Small intestine (tissue), 7 donors: ENCODE data around the gene PDX1. TPM values are rescaled to one million over a fixed set of nuclear protein-coding genes. Genes with fewer than 3 reads are reported as not detected.

Experiments used
- DNase-seq, 2 donors: peaks; one replicate each; pipeline versions ENCODE4 v3.0.0 to v3.0.0-alpha.2; 2013
- FAIRE-seq: peaks from 2 replicates; lab custom pipeline; 2012; peaks lifted over from hg19 to GRCh38; lab: Jason Lieb, UNC
- H3K27ac ChIP-seq, 3 donors: one replicate each; pipeline ENCODE4 v1.5.1; 2013; ENCODE audit warnings: low read length in 2 of 3, mild to moderate bottlenecking in 2 of 3, control low read depth in 1 of 3, inconsistent platforms in 1 of 3, low read depth in 1 of 3, moderate library complexity in 1 of 3
- H3K27me3 ChIP-seq, 3 donors: one replicate each; pipeline ENCODE4 v1.6.1; 2013; ENCODE audit warnings: low read length in 3 of 3, inconsistent platforms in 1 of 3; ENCODE audit not compliant: control insufficient read depth in 3 of 3, insufficient read depth in 3 of 3
- H3K36me3 ChIP-seq, 3 donors: one replicate each; pipeline ENCODE4 v1.6.1; 2013; ENCODE audit warnings: low read length in 3 of 3, inconsistent platforms in 1 of 3, low read depth in 1 of 3, mild to moderate bottlenecking in 1 of 3, moderate library complexity in 1 of 3; ENCODE audit not compliant: control insufficient read depth in 3 of 3, insufficient read depth in 2 of 3
- H3K4me1 ChIP-seq, 3 donors: one replicate each; pipeline ENCODE4 v1.6.1; 2013; ENCODE audit warnings: low read length in 2 of 3, inconsistent platforms in 1 of 3, low read depth in 1 of 3, mild to moderate bottlenecking in 1 of 3, moderate library complexity in 1 of 3; ENCODE audit not compliant: control insufficient read depth in 3 of 3, insufficient read depth in 2 of 3
- H3K4me3 ChIP-seq, 3 donors: one replicate each; pipeline ENCODE4 v1.5.1; 2013; ENCODE audit warnings: low read length in 3 of 3, control low read depth in 1 of 3, inconsistent platforms in 1 of 3, low read depth in 1 of 3, mild to moderate bottlenecking in 1 of 3, moderate library complexity in 1 of 3
- H3K9me3 ChIP-seq, 2 donors: one replicate each; pipeline ENCODE4 v1.6.1; 2013; ENCODE audit warnings: low read depth in 1 of 2, low read length in 1 of 2; ENCODE audit not compliant: control insufficient read depth in 2 of 2, insufficient read depth in 1 of 2
- WGBS, 3 donors: extraction: QIAGEN DNeasy Blood & Tissue Kit; methylation state at CpG; one replicate each; pipeline ENCODE4 v1.1.7; 2013; 5-methylcytosine and 5-hydroxymethylcytosine counted together
- polyA plus RNA-seq, 4 donors: library from polyadenylated mRNA; stranded (reverse) in 3 of 4; unstranded in 1 of 4; fragments of 200-250 nt in 3 of 4; fragments of 120-200 nt in 1 of 4; gene quantifications; one replicate each; pipeline versions ENCODE4 v1.2.1 to v1.2.3, GENCODE V29; 2013
- donor health status: healthy with polysubstance abuse.
- donor health status: control.
- donor health status: control.
- donor health status: Bipolar disorder and iron deficiency.
- donor health status: healthy.

The PDX1 gene
- polyA plus RNA-seq, 4 donors, result 1.7 to 47.6 (median 31.3) TPM

DNA sequence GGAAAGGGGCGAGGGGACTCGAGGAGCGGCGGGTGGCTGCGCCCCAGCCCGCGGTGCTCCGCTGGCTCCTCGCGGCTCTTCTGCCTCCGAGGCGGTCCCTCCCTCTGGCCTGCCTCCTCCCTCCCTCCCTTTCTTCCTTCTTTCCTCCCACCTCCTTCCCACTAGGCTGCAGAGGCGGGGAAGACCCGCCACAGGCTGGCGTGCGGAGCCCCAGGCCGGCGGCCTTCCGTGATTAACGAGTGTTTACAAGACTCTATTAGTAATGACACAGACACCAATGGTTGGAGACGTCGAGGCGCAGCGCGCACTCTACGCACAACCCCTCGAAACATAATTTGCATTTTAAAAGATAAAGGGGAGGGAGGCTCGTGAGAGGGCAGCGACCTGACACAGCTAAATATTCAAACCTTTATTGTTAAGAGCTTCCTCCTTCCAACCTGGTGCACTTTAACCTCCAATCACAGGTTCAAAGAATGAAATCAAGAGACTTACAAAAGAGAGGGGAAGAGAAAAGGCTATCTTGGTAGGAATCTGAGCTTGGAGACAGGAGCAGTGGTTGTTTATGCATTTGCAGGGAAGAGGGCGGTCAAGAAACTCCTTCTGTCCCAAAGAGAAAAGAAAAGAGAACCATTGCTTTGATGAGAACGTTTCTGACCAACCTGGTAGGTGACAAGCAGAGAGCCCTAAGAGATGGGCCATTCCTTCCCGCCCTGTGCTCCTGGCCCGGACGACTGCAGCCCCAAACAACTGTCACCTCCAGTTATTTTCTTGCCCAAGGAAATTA, 49.5 kb downstream of the PDX1 start, which contains the start of gene CDX2:
TSS of gene CDX2 (minus strand) at position 234 of the 784 bp plus-strand sequence. CDS start 309 bp downstream, outside the sequence.
- Histone ChIP-seq H3K9me3 (no peaks in the 10 kb centered on the region), H3K36me3 (peaks cover 0 to 39% (median 0%) of the 10 kb centered on the region in 3 donors), H3K27me3 (peaks cover 0 to 53% (median 51%) of the 10 kb centered on the region in 3 donors), H3K4me1 (peaks cover 0 to 30% (median 4%) of the 10 kb centered on the region in 3 donors), H3K4me3 (peak within 1 kb of the TSS; percentile 78 to 97 (median 89)), H3K27ac (peak within 1 kb of the TSS; percentile 95 to 98 (median 97))
- DNase-seq, result peak; percentile 97 to 99
- 1 to 5% (median 3%) methylated on average over 27 to 34 of the region's 34 CpGs for WGBS, 3 donors
- no peak for FAIRE-seq

GRCh38 chr13:27969866-27970229, 50.0 kb downstream of the PDX1 start:
- H3K4me1 ChIP-seq, result peaks cover 2 to 36% (median 6%) of the 10 kb centered on the region in 3 donors
- peaks cover 0 to 33% (median 0%) of the 10 kb centered on the region in 3 donors for H3K36me3 ChIP-seq
- H3K9me3 ChIP-seq, result no peaks in the 10 kb centered on the region
- peak overlapping the region; percentile 78 to 98 (median 95) for H3K27ac ChIP-seq
- peak overlapping the region in 2 of 3 donors; percentile 21 to 38 for H3K4me3 ChIP-seq
- FAIRE-seq (no peak), DNase-seq (no peak)
- H3K27me3 ChIP-seq, result peaks cover 0 to 50% (median 46%) of the 10 kb centered on the region in 3 donors
- WGBS, 3 donors, result 3 to 19% (median 8%) methylated on average over 7 of the region's 7 CpGs

DNA sequence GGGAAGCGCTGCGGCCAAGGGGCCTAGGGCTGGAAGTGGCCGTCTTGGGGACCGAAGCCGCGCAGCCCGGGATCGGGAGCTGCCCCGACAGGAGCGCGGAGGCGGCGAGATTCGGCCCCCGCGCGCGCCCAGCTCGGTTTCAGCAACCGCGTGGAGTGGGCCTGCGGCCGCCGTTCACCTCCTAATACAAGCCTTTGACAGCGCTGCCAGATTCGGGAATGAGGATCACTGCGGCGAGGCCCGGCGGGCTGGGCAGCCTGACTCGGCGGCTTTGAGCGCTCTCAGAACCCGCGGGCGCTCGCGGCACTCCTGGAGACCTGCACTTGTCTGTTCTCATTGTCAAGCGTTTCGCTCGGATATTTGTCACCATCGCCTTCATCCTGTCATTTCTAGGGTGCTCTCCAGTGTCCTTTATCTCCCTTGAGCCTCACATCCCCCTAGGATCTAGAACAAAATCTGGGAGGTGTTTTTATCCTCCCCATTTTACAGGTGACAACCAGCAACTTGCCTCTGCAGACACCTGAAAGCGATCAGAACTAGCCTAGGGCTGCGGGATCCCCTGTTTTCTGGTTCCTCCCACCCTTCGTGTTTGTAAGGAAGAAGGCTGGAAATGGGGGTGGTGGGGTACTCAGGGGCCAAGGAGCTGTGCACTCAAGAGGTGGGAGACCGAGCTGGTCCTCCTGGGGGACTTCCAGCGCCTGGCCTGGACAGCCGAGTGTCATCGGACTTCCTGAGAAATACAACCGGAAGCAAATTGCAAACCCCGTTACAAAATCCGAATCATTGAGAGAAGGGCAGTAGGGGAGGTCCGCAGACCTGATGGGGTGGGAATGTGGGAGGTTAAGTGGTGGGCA, 50.8 kb downstream of the PDX1 start:
- no peak for FAIRE-seq
- WGBS, 3 donors, result 3 to 9% (median 4%) methylated on average over 52 to 53 of the region's 53 CpGs
- H3K27me3 ChIP-seq, result peaks cover 0 to 50% (median 44%) of the 10 kb centered on the region in 3 donors

DNA sequence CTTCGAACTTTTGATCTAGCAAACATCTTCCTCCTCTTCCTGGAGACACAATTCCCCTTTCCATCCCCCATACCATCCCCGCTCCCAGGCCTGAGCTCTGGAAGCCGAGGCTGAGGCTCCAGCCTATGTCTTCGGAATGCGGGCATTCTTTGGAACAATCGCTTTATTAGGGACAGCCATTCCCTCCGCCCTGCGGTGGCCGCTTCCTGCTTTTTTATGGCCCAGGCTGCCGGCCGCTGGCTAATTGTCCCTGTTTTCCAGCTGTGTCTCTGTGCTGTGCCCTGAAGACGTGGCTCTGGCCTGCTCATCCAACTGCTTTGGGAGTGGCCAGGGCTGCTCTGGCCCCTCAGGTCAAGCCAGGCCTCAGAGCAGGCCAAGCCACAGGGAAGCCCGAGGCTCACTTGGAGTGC, 51.4 kb downstream of the PDX1 start:
- 10 to 24% (median 19%) methylated on average over 13 of the region's 13 CpGs for WGBS, 3 donors
- Histone ChIP-seq H3K4me3 (peak overlapping the region in 2 of 3 donors; percentile 18 to 38), H3K27ac (peak overlapping the region; percentile 75 to 98 (median 78)), H3K9me3 (no peaks in the 10 kb centered on the region), H3K36me3 (peaks cover 0 to 19% (median 0%) of the 10 kb centered on the region in 3 donors), H3K4me1 (peaks cover 2 to 36% (median 6%) of the 10 kb centered on the region in 3 donors), H3K27me3 (peaks cover 0 to 52% (median 41%) of the 10 kb centered on the region in 3 donors)
- FAIRE-seq (no peak), DNase-seq (peak in 1 of 2 donors; percentile 65)

More for the DNA sequence above, 50.8 kb downstream of the PDX1 start:
- H3K36me3 ChIP-seq, result peaks cover 0 to 26% (median 0%) of the 10 kb centered on the region in 3 donors
- H3K4me3 ChIP-seq, result peak overlapping the region; percentile 18 to 38 (median 28)
- H3K27ac ChIP-seq, result peak overlapping the region; percentile 75 to 98 (median 78)
- H3K4me1 ChIP-seq, result peaks cover 2 to 36% (median 6%) of the 10 kb centered on the region in 3 donors
- peak; percentile 49 to 66 for DNase-seq
- no peaks in the 10 kb centered on the region for H3K9me3 ChIP-seq

- DNase-seq (peak; percentile 27 to 66), FAIRE-seq (no peak)
- Histone ChIP-seq H3K36me3 (peaks cover 0 to 12% (median 0%) of the 10 kb centered on the region in 3 donors), H3K4me3 (no peak overlapping the region), H3K27ac (peak overlapping the region; percentile 75 to 98 (median 78)), H3K9me3 (no peaks in the 10 kb centered on the region), H3K27me3 (peaks cover 0 to 57% (median 38%) of the 10 kb centered on the region in 3 donors), H3K4me1 (peaks cover 2 to 36% (median 6%) of the 10 kb centered on the region in 3 donors)
- WGBS, 3 donors, result 18 to 44% (median 22%) methylated on average over 7 of the region's 7 CpGs
These were observed 52.1 kb downstream of the PDX1 start for GRCh38 chr13:27971776-27972477.

DNA sequence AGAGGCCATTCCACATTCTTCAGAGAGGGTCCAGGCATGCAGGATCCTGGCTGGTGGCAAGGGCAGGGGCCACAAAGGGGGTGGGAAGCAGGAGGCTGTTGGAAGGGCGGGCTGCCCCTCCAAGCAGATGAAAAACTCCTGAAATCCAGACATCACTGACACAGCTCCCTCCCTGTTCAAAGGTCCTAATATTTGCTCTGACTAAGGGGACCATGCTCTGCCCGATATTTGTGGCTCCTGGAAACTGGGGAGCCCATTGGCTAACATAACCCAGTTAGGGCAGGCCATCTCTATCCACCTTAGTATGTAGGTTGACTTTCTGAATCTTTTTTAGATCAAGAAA, 52.6 kb downstream of the PDX1 start:
- FAIRE-seq (no peak), DNase-seq (peak; percentile 63 to 86)
- 16 to 48% (median 38%) methylated on average over 2 of the region's 2 CpGs for WGBS, 3 donors
- peaks cover 2 to 36% (median 6%) of the 10 kb centered on the region in 3 donors for H3K4me1 ChIP-seq
- peaks cover 0 to 57% (median 35%) of the 10 kb centered on the region in 3 donors for H3K27me3 ChIP-seq
- H3K36me3 ChIP-seq, result peaks cover 0 to 11% (median 0%) of the 10 kb centered on the region in 3 donors
- no peak overlapping the region for H3K4me3 ChIP-seq
- H3K9me3 ChIP-seq, result no peaks in the 10 kb centered on the region
- H3K27ac ChIP-seq, result peak overlapping the region; percentile 75 to 98 (median 78)

- H3K27me3 ChIP-seq, result peaks cover 0 to 48% (median 29%) of the 10 kb centered on the region in 3 donors
- peaks cover 2 to 36% (median 6%) of the 10 kb centered on the region in 3 donors for H3K4me1 ChIP-seq
- no peak for FAIRE-seq
- H3K36me3 ChIP-seq, result peaks cover 0 to 7% (median 0%) of the 10 kb centered on the region in 3 donors
- no peaks in the 10 kb centered on the region for H3K9me3 ChIP-seq
- H3K4me3 ChIP-seq, result no peak overlapping the region
- 40 to 57% (median 41%) methylated on average over 5 of the region's 5 CpGs for WGBS, 3 donors
- peak overlapping the region; percentile 30 to 98 (median 76) for H3K27ac ChIP-seq
- peak in 1 of 2 donors; percentile 40 for DNase-seq
These were observed 53.5 kb downstream of the PDX1 start for GRCh38 chr13:27973291-27973690.
